ENCODE measurements around the gene RALGDS. TPM values are rescaled to one million over a fixed set of nuclear protein-coding genes. Genes with fewer than 3 reads are reported as not detected.
A peak's percentile ranks its signal among the peaks of the same experiment; 100 is the strongest.
"Not testable (repeated sequence)": the region's sequence is repeated elsewhere in the genome, so short reads cannot be mapped to it uniquely, and the experiment has no call there.

Gene RALGDS
- total RNA-seq, 1 donor from 2014 or later = 47.4 TPM

GRCh38 chr9:133067006-133067405 lies 54.0 kb downstream of the RALGDS start:
- no peak for DNase-seq

DNA sequence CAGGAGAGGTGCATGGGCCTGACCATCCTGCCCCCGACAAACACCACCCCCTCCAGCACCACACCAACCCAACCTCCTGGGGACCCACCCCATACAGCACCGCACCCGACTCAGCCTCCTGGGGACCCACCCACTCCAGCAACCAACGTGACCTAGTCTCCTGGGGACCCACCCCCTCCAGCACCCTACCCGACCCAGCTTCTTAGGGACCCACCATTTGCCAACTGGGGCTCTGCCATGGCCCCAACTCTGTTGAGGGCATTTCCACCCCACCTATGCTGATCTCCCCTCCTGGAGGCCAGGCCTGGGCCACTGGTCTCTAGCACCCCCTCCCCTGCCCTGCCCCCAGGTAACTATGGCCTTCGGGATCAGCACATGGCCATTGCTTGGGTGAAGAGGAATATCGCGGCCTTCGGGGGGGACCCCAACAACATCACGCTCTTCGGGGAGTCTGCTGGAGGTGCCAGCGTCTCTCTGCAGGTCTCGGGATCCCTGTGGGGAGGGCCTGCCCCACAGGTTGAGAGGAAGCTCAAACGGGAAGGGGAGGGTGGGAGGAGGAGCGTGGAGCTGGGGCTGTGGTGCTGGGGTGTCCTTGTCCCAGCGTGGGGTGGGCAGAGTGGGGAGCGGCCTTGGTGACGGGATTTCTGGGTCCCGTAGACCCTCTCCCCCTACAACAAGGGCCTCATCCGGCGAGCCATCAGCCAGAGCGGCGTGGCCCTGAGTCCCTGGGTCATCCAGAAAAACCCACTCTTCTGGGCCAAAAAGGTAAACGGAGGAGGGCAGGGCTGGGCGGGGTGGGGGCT lies 54.7 kb downstream of the RALGDS start:
- no peak for DNase-seq

- DNase-seq = no peak
Observed at GRCh38 chr9:133065070-133065388, 56.0 kb downstream of the RALGDS start.

DNA sequence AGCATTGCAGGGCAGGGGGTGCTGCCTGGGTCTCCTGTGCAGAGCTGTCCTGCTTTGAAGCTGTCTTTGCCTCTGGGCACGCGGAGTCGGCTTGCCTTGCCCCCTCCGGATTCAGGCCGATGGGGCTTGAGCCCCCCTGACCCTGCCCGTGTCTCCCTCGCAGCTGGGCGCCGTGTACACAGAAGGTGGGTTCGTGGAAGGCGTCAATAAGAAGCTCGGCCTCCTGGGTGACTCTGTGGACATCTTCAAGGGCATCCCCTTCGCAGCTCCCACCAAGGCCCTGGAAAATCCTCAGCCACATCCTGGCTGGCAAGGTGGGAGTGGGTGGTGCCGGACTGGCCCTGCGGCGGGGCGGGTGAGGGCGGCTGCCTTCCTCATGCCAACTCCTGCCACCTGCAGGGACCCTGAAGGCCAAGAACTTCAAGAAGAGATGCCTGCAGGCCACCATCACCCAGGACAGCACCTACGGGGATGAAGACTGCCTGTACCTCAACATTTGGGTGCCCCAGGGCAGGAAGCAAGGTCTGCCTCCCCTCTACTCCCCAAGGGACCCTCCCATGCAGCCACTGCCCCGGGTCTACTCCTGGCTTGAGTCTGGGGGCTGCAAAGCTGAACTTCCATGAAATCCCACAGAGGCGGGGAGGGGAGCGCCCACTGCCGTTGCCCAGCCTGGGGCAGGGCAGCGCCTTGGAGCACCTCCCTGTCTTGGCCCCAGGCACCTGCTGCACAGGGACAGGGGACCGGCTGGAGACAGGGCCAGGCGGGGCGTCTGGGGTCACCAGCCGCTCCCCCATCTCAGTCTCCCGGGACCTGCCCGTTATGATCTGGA lies 56.6 kb downstream of the RALGDS start:
- no peak for DNase-seq

DNA sequence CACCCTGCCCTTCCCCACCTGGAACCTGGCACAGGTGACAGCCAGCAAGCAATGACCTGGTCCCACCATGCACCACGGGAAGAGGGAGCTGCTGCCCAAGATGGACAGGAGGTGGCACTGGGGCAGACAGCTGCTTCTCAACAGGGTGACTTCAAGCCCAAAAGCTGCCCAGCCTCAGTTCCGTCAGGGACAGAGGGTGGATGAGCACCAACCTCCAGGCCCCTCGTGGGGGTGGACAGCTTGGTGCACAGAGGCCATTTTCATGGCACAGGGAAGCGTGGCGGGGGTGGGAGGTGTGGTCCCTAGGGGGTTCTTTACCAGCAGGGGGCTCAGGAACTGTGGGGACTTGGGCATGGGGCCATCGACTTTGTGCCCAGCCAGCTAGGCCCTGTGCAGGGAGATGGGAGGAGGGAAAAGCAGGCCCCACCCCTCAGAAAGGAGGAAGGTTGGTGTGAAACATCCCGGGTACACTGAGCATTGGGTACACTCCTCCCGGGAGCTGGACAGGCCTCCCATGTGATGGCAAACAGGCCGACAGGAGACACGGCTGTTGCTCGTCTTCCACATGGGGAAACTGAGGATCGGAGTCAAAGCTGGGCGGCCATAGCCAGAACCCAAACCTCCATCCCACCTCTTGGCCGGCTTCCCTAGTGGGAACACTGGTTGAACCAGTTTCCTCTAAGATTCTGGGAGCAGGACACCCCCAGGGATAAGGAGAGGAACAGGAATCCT lies 57.4 kb downstream of the RALGDS start:
- DNase-seq = no peak

DNA sequence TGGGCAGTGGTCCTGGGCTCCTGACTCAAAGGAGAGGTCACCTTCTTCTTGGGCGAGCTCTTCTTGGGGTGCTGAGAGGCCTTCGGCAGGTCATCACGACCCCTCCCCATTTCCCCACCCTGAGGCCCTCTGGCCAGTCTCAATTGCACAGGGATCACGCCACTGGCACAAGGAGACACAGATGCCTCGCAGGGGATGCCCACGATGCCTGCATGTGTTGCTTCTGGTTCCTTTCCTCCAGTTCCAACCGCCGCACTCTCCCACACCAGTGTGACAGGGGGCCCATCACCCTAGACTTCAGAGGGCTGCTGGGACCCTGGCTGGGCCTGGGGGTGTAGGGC lies 57.9 kb downstream of the RALGDS start:
- no peak for DNase-seq

DNA sequence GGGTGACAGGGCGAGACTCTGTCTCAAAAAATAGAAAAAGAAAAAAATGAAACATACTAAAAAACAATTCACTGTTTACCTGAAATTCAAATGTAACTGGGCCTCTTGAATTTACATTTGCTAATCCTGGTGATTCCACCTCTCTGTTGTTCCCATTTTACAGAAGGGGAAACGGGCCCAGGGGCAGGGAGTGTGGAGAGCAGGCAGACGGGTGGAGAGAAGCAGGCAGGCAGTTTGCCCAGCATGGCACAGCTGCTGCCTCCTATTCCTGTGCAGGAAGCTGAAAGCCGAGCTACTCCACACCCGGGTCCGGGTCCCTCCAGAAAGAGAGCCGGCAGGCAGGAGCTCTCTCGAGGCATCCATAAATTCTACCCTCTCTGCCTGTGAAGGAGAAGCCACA lies 58.5 kb downstream of the RALGDS start:
- DNase-seq = not testable (repeated sequence)

DNA sequence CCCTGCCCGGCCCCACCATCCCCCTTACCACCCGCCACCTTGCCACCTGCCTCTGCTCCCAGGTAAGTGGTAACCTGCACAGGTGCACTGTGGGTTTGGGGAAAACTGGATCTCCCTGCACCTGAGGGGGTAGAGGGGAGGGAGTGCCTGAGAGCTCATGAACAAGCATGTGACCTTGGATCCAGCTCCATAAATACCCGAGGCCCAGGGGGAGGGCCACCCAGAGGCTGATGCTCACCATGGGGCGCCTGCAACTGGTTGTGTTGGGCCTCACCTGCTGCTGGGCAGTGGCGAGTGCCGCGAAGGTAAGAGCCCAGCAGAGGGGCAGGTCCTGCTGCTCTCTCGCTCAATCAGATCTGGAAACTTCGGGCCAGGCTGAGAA lies 59.3 kb downstream of the RALGDS start, which contains the start of gene CEL:
Gene CEL (plus strand): TSS at position 218 of the 382 bp plus-strand sequence. CDS start 22 bp downstream, at position 240.
- DNase-seq = not testable (repeated sequence)

- DNase-seq = not testable (repeated sequence)
Observed at GRCh38 chr9:133061019-133061763, 59.8 kb downstream of the RALGDS start.

- DNase-seq = no peak
Observed at GRCh38 chr9:133060417-133060841, 60.6 kb downstream of the RALGDS start.

DNA sequence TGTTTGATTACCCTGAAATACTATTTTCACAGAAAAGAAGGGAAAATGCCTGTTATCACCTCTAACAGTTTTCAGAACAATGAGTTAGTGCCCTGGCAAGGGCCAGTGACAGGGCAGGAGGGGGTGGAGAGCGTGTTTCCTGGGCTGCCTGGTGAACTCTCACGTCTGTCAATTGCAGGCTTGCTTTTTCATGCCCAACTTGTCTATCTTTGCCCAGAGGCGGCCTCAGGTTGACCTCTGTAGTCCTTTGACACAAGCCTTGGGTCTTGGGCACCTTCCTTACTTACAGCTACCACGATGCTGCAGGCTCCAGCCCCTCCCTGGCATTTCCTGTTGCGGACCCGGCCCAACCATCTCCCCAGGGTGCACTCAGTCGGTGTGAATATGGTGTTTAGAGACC lies 61.4 kb downstream of the RALGDS start:
- DNase-seq = no peak

GRCh38 chr9:133058550-133059320 lies 62.3 kb downstream of the RALGDS start:
- no peak for DNase-seq

DNA sequence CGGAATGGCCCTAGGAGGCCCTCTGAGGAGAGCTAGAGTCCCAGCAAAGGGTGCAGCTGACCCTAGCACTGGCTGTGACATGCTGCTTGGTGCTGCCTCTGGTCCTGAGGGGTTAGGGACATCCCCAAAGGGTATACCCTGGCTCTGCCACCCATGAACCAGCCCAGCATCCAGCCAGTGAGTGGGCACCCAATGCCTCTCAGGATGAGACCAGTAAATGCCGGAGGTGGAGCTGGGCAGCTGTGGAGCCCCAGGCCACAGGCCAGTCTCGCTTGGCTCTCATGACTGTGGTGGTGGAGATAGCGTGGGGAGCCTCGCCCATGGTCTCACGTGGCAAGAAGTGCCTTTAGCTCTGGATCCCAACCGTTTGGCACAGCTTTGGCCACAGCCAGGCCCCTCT lies 63.0 kb downstream of the RALGDS start:
- no peak for DNase-seq

DNA sequence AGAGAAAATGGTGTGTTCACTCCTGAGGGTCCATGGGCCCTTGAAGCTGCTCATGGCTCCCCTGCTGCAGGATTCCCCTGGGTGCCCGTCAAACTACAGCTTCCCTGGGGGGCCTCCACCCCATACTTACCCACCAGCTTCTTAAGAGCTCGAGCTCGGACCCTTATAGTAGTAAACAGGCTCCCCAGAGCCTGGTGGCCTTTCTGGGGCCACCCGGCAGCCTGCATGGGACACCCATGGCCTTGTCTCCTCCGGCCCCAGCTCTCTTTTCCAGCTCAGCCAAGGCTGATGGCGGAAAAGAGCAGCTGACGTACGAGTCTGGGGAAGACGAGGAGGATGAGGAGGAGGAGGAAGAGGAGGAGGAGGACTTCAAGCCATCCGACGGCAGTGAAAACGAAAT lies 63.5 kb downstream of the RALGDS start:
- DNase-seq = no peak

- no peak for DNase-seq
Observed at GRCh38 chr9:133057006-133057405, 64.0 kb downstream of the RALGDS start.

DNA sequence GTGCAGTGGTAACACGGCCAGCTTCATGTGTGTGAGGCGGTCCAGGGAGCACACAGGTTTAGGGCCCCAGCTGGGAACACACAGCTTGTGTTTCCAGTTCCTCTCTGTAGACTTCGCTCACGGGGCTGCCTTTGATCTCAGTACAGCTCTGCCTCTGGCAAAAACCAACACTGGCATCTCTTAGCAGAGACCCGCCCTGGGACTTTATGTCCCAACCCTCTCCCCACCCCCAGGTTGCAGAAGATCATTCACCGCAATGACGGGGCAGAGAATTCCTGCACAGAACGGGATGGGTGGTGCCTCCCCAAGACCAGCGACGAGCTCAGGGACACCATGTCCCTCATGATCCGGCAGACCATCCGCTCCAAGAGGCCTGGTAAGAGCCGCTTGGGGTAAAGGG lies 64.5 kb downstream of the RALGDS start:
- DNase-seq = no peak

DNA sequence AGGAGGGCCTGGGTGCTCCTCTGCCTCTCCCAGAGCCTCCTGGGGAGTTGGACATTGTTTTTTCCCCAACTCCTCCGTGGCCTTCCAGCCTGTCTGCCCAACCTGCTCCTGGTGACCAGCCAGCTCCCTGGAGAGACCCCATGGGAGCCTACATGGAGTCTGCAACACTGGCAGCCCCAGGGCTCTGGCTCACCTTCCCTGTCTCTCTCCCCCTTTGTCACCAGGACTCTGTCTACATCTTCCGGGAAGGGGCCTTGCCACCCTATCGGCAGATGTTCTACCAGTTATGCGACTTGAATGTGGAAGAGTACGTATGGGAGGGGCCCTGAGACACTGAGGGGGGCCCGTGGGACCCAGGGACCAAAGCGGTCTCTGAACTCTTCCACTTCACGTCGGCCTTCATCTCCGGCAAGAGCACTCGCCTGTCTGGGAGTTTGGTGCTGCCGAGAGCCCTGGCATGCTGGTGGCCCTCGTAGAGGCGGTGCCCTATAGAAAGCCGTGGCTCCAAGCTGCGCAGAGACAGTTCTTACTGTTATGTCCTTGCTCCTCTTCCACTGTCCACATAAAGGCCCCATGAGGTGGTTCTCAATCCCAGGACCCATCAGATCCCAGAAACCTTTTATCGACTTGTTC lies 65.1 kb downstream of the RALGDS start:
- no peak for DNase-seq

GRCh38 chr9:133054966-133055365 lies 66.1 kb downstream of the RALGDS start:
- DNase-seq = peak; percentile 76

- DNase-seq = no peak
Observed at GRCh38 chr9:133054194-133054890, 66.7 kb downstream of the RALGDS start.

- DNase-seq = no peak
Observed at GRCh38 chr9:133051966-133052539, 69.0 kb downstream of the RALGDS start.

Measured in skin of body (tissue), 2 donors.